Measurements from ENCODE around the gene UGT1A8. TPM values are rescaled to one million over a fixed set of nuclear protein-coding genes. Genes with fewer than 3 reads are reported as not detected.

Gene UGT1A8
- total RNA-seq, 4 donors from 2014 or later = 1.1 to 15.1 (median 9.4) TPM

DNA sequence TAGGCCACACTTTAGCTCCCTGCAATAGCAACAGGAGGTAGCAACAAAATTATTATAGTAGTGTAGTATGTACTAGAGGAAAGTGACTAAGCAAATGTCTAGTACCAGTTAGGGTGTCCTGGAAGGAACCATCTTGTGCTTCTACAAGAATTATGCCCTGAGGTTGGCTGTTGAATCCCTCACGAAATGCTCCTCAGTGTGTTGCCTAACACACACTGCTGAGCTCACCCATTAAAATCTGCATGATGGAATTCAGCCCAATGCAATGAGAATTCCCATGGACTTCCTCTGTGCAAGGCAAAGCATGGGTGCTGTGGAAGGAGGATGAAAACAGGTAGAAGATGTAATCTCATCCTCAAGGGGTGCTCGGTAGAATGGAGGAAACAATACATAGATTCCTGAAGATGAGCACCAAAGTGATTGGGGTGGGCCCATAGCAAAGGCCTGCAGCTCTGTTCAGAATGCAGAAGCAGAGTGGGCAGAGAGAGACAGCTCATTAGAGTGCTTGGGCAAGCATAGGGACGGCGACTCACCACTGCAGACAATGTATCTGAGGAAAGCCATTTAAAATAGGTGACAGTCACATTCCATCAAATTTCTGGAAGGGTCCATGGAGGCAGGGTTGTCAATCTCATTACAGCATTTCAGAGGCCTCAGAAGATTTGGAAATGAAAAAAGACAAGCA lies 63.1 kb downstream of the UGT1A8 start:
- H3K9me3 ChIP-seq = no peaks in the 10 kb centered on the region
- intact Hi-C loops (cut with DNase I; ENCODE audit: low total_unique reads) = no loop called here
- H3K27ac ChIP-seq = no peak overlapping the region
- peaks cover 0 to 13% (median 5%) of the 10 kb centered on the region in 4 donors for H3K4me1 ChIP-seq
- TF ChIP-seq POLR2A (IDR thresholded peaks at IDR 0.05) (no peak), POLR2AphosphoS5 (IDR thresholded peaks at IDR 0.05) (no peak), EP300 (IDR thresholded peaks at IDR 0.05; ENCODE audit: low read depth) (no peak)
- TF ChIP-seq, protein P1, sequence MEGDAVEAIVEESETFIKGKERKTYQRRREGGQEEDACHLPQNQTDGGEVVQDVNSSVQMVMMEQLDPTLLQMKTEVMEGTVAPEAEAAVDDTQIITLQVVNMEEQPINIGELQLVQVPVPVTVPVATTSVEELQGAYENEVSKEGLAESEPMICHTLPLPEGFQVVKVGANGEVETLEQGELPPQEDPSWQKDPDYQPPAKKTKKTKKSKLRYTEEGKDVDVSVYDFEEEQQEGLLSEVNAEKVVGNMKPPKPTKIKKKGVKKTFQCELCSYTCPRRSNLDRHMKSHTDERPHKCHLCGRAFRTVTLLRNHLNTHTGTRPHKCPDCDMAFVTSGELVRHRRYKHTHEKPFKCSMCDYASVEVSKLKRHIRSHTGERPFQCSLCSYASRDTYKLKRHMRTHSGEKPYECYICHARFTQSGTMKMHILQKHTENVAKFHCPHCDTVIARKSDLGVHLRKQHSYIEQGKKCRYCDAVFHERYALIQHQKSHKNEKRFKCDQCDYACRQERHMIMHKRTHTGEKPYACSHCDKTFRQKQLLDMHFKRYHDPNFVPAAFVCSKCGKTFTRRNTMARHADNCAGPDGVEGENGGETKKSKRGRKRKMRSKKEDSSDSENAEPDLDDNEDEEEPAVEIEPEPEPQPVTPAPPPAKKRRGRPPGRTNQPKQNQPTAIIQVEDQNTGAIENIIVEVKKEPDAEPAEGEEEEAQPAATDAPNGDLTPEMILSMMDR (IDR thresholded peaks at IDR 0.05) = no peak
- no peak for DNase-seq
- no peak overlapping the region for H3K4me3 ChIP-seq
- no peaks in the 10 kb centered on the region for H3K36me3 ChIP-seq
- in situ Hi-C loops (cut with MboI; ENCODE audit: low pct_ligation_motif_present in 1 of 4, low pct_unique_long_range_greater_than_20kb in 1 of 4, low sequenced_read_pairs in 3 of 4) = no loop called here
- 83 to 90% methylated on average over 3 to 4 of the region's 4 CpGs for WGBS, 2 donors (ENCODE audit: low coverage in 1 of 2)
- H3K27me3 ChIP-seq = no peaks in the 10 kb centered on the region

DNA sequence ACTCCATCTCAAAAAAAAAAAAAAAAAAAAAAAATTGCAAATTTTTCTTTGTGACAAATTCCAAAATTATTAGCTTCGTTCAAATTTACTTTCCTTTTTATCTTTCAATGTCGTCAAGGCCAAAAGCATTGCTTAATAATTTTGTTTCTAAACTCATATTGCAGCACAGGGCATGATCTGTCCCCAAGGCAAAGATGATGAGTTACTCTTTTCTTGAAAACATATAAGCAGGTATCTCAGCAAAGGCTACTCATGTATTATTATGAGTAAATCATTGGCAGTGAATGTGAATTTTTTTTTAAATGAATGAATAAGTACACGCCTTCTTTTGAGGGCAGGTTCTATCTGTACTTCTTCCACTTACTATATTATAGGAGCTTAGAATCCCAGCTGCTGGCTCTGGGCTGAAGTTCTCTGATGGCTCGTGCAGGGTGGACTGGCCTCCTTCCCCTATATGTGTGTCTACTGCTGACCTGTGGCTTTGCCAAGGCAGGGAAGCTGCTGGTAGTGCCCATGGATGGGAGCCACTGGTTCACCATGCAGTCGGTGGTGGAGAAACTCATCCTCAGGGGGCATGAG lies 64.2 kb downstream of the UGT1A8 start, which contains the start of gene UGT1A7:
TSS of gene UGT1A7 (plus strand) at position 381 of the 579 bp plus-strand sequence. CDS start at position 418, 37 bp downstream.
- in situ Hi-C loops (cut with MboI; ENCODE audit: low pct_ligation_motif_present in 1 of 4, low pct_unique_long_range_greater_than_20kb in 1 of 4, low sequenced_read_pairs in 3 of 4) = no loop called here
- H3K27me3 ChIP-seq = no peaks in the 10 kb centered on the region
- intact Hi-C loops (cut with DNase I; ENCODE audit: low total_unique reads) = no loop called here
- WGBS, 2 donors (ENCODE audit: low coverage in 1 of 2) = 76 to 88% methylated on average over 3 to 5 of the region's 5 CpGs
- no peak within 1 kb of the TSS for H3K27ac ChIP-seq
- no peak within 1 kb of the TSS for H3K4me3 ChIP-seq
- no peaks in the 10 kb centered on the region for H3K36me3 ChIP-seq
- DNase-seq = no peak
- TF ChIP-seq EP300 (IDR thresholded peaks at IDR 0.05; ENCODE audit: low read depth) (no peak), POLR2AphosphoS5 (IDR thresholded peaks at IDR 0.05) (no peak), POLR2A (IDR thresholded peaks at IDR 0.05) (no peak)
- TF ChIP-seq, protein P1 (IDR thresholded peaks at IDR 0.05) = no peak
- peaks cover 0 to 13% (median 6%) of the 10 kb centered on the region in 4 donors for H3K4me1 ChIP-seq
- no peaks in the 10 kb centered on the region for H3K9me3 ChIP-seq

DNA sequence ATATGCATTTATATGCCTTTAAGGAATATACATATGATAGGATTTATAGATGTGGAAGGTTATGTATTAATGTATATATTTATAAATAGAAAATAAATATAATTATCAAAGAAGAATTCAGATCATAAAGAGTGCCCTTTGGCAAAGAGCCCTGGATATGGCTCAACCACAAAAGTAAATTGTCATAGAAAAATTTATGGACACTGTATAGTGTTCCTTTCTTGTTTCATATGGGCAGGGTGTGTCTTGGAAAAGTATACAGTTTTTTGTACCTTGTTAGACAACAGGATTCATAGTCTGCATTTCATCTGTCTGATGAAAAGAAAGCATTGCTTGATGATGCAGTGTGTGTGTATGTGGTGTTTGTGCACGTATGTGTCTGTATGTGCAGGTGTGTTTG lies 67.2 kb downstream of the UGT1A8 start:
- TF ChIP-seq, protein P1 (IDR thresholded peaks at IDR 0.05) = no peak
- TF ChIP-seq POLR2AphosphoS5 (IDR thresholded peaks at IDR 0.05) = peak in 1 of 3 donors; percentile 47
- H3K27me3 ChIP-seq = no peaks in the 10 kb centered on the region
- peak overlapping the region in 2 of 4 donors; percentile 41 to 51 for H3K27ac ChIP-seq
- intact Hi-C loops (cut with DNase I; ENCODE audit: low total_unique reads) = no loop called here
- in situ Hi-C loops (cut with MboI; ENCODE audit: low pct_ligation_motif_present in 1 of 4, low pct_unique_long_range_greater_than_20kb in 1 of 4, low sequenced_read_pairs in 3 of 4) = no loop called here
- no peaks in the 10 kb centered on the region for H3K9me3 ChIP-seq
- 44 to 73% methylated on average over 1 of the region's 1 CpG for WGBS, 2 donors (ENCODE audit: low coverage in 1 of 2)
- peaks cover 0 to 29% (median 14%) of the 10 kb centered on the region in 4 donors for H3K4me1 ChIP-seq
- no peak for DNase-seq
- no peak overlapping the region for H3K4me3 ChIP-seq
- no peaks in the 10 kb centered on the region for H3K36me3 ChIP-seq

DNA sequence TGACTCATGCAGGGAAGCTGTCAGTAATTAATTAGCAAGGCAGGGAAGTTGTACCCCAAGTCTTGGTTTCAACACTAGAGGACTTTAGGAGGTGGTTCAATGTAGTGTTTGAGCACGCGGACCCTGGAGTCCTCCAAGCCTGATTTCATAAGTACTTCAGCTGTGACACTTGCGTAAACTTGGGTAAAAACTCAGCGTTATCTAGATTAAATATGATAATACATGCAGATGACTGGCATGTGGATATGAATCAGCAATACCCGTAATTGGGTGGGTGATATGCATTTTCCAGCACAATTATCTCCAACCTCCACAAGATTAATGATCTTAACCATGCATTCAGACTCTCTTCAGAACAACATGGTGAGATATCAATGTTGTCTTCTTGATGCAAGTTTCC lies 69.5 kb downstream of the UGT1A8 start:
- TF ChIP-seq, protein P1 (IDR thresholded peaks at IDR 0.05) = no peak
- TF ChIP-seq EP300 (IDR thresholded peaks at IDR 0.05; ENCODE audit: low read depth) (no peak), POLR2A (IDR thresholded peaks at IDR 0.05) (no peak), POLR2AphosphoS5 (IDR thresholded peaks at IDR 0.05) (no peak)
- DNase-seq = no peak

More for the DNA sequence above, 69.5 kb downstream of the UGT1A8 start:
- in situ Hi-C loops (cut with MboI; ENCODE audit: low pct_ligation_motif_present in 1 of 4, low pct_unique_long_range_greater_than_20kb in 1 of 4, low sequenced_read_pairs in 3 of 4) (no loop called here), intact Hi-C loops (cut with DNase I; ENCODE audit: low total_unique reads) (no loop called here)
- no peaks in the 10 kb centered on the region for H3K9me3 ChIP-seq
- H3K36me3 ChIP-seq = no peaks in the 10 kb centered on the region
- H3K27me3 ChIP-seq = no peaks in the 10 kb centered on the region
- 87 to 90% methylated on average over 5 of the region's 5 CpGs for WGBS, 2 donors (ENCODE audit: low coverage in 1 of 2)
- H3K4me3 ChIP-seq = no peak overlapping the region
- peaks cover 0 to 43% (median 28%) of the 10 kb centered on the region in 4 donors for H3K4me1 ChIP-seq
- H3K27ac ChIP-seq = no peak overlapping the region
